Measurements from ENCODE around the gene NHLRC2. TPM values are rescaled to one million over a fixed set of nuclear protein-coding genes. Genes with fewer than 3 reads are reported as not detected.

The NHLRC2 gene
- total RNA-seq, 1 experiment from 2014 or later = 30.9 TPM

DNA sequence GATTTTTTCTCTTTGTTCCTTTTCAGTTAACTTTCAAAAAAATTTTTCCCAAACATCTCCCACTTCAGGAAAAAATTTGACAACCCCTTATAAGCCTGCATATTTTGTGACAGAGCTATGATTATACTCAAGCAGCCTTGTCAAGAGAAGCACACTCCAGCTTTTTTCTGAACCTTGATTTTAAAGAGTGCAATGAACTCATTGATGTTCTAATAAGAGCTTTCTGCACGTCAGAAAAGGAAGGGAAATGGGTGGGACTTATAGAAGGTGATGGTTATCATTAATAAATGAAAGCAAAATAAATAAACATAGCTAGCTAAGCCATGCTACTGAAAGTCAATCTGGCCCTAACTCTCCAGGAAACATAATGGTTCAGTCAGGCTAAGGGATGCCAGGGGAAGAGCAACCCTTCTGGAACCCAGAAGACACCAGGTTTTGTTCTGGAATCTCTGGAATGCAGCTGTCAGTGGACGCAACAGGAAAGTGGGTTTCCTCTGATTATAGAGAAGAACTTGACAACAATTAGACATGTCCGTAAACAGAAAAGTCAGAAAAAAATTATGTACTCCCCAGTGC lies 76.1 kb downstream of the NHLRC2 start:
- Mint-ChIP-seq H3K36me3 (ENCODE audit: insufficient read depth in 1 of 3, low read depth in 3 of 3) (no peaks in the 10 kb centered on the region), H3K27me3 (ENCODE audit: low read depth) (no peaks in the 10 kb centered on the region; the same call in none of the 2 replicates), H3K9me3 (no peaks in the 10 kb centered on the region; a peak in 1 of 5 replicates), H3K4me1 (no peaks in the 10 kb centered on the region; a peak in 1 of 4 replicates), H3K27ac (no peak overlapping the region), H3K4me3 (no peak overlapping the region)
- Histone ChIP-seq H3K9me3 (ENCODE audit: control insufficient read depth, low read depth, low read length) (no peaks in the 10 kb centered on the region), H3T11ph (ENCODE audit: low read length) (no peak overlapping the region), H3K14ac (ENCODE audit: insufficient read depth, low read length) (no peak overlapping the region), H3K79me2 (ENCODE audit: insufficient read depth, low read length) (no peaks in the 10 kb centered on the region), H3K4ac (ENCODE audit: low read depth, low read length) (no peak overlapping the region), H2AFZ (ENCODE audit: low read length) (no peak overlapping the region), H3K27ac (ENCODE audit: insufficient read length, low read depth, low read length) (no peak overlapping the region), H3K27me3 (ENCODE audit: insufficient read depth, low read length) (no peaks in the 10 kb centered on the region), H2BK15ac (ENCODE audit: low read depth, low read length) (no peak overlapping the region), H3K9ac (ENCODE audit: extremely low read depth, insufficient read length, low read length) (no peak overlapping the region), H3K4me1 (ENCODE audit: insufficient read depth, low read length) (peaks cover 3% of the 10 kb centered on the region; the same call in 1 of the 2 replicates), H4K91ac (ENCODE audit: insufficient read length, low read depth, low read length) (no peak overlapping the region), H2BK20ac (ENCODE audit: low read depth, low read length, poor library complexity, severe bottlenecking) (no peak overlapping the region), H4K20me1 (ENCODE audit: control insufficient read depth, insufficient read depth, insufficient read length) (no peaks in the 10 kb centered on the region), H2BK5ac (ENCODE audit: insufficient read length, low read length) (no peak overlapping the region), H4K8ac (replicated peaks; ENCODE audit: insufficient read length, low read depth, low read length) (no peak overlapping the region), H3K23me2 (ENCODE audit: insufficient read length, low read depth, low read length, poor library complexity, severe bottlenecking) (no peaks in the 10 kb centered on the region), H3K18ac (ENCODE audit: insufficient read length, low read depth, low read length) (no peak overlapping the region), H2AK5ac (ENCODE audit: insufficient read length, low read length) (no peak overlapping the region), H4K5ac (ENCODE audit: insufficient read length, low read depth, low read length) (no peak overlapping the region), H2BK12ac (ENCODE audit: insufficient read length, low read depth, low read length) (no peak overlapping the region), H2BK120ac (ENCODE audit: low read depth, low read length, poor library complexity, severe bottlenecking) (no peak overlapping the region), H3K23ac (ENCODE audit: insufficient read length, low read depth, low read length) (no peak overlapping the region), H3K56ac (ENCODE audit: insufficient read length, low read depth, low read length) (no peak overlapping the region), H3K4me2 (ENCODE audit: insufficient read depth, insufficient read length, low read length) (no peak overlapping the region), H3K79me1 (ENCODE audit: insufficient read depth, low read depth, low read length, poor library complexity, severe bottlenecking) (no peaks in the 10 kb centered on the region)
- TF ChIP-seq, protein P1, sequence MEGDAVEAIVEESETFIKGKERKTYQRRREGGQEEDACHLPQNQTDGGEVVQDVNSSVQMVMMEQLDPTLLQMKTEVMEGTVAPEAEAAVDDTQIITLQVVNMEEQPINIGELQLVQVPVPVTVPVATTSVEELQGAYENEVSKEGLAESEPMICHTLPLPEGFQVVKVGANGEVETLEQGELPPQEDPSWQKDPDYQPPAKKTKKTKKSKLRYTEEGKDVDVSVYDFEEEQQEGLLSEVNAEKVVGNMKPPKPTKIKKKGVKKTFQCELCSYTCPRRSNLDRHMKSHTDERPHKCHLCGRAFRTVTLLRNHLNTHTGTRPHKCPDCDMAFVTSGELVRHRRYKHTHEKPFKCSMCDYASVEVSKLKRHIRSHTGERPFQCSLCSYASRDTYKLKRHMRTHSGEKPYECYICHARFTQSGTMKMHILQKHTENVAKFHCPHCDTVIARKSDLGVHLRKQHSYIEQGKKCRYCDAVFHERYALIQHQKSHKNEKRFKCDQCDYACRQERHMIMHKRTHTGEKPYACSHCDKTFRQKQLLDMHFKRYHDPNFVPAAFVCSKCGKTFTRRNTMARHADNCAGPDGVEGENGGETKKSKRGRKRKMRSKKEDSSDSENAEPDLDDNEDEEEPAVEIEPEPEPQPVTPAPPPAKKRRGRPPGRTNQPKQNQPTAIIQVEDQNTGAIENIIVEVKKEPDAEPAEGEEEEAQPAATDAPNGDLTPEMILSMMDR (conservative IDR thresholded peaks at IDR 0.05) = no peak
- no CpG with 5 or more reads among the region's 3 CpGs for WGBS (ENCODE audit: extremely low coverage, insufficient read length, low lambda C conversion rate)
- no peak for DNase-seq
